ENCODE results near the gene SAMHD1. TPM values are rescaled to one million over a fixed set of nuclear protein-coding genes. Genes with fewer than 3 reads are reported as not detected.

Gene SAMHD1
- total and polyA plus RNA-seq, 2 of the 13 experiments (the other 11 are each of a cell fraction or from before 2014, with no cell fraction given), result 16.9 to 43.5 TPM

- TF ChIP-seq, protein P1, sequence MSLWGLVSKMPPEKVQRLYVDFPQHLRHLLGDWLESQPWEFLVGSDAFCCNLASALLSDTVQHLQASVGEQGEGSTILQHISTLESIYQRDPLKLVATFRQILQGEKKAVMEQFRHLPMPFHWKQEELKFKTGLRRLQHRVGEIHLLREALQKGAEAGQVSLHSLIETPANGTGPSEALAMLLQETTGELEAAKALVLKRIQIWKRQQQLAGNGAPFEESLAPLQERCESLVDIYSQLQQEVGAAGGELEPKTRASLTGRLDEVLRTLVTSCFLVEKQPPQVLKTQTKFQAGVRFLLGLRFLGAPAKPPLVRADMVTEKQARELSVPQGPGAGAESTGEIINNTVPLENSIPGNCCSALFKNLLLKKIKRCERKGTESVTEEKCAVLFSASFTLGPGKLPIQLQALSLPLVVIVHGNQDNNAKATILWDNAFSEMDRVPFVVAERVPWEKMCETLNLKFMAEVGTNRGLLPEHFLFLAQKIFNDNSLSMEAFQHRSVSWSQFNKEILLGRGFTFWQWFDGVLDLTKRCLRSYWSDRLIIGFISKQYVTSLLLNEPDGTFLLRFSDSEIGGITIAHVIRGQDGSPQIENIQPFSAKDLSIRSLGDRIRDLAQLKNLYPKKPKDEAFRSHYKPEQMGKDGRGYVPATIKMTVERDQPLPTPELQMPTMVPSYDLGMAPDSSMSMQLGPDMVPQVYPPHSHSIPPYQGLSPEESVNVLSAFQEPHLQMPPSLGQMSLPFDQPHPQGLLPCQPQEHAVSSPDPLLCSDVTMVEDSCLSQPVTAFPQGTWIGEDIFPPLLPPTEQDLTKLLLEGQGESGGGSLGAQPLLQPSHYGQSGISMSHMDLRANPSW (CRISPR knock-in tag; IDR thresholded peaks at IDR 0.05; ENCODE audit: borderline replicate concordance), result no peak
- TF ChIP-seq ZNF234 (CRISPR knock-in tag; conservative IDR thresholded peaks at IDR 0.05) (no peak), ZNF512 (CRISPR knock-in tag; IDR thresholded peaks at IDR 0.05) (no peak), MZF1 (CRISPR knock-in tag; IDR thresholded peaks at IDR 0.05; ENCODE audit: borderline replicate concordance) (no peak), ZSCAN29 (CRISPR knock-in tag; conservative IDR thresholded peaks at IDR 0.05) (no peak), ZNF124 (CRISPR knock-in tag; IDR thresholded peaks at IDR 0.05) (no peak), PLRG1 (conservative IDR thresholded peaks at IDR 0.05) (no peak), ZNF691 (CRISPR knock-in tag; IDR thresholded peaks at IDR 0.05; ENCODE audit: borderline replicate concordance, low read depth) (no peak), AGO2 (optimal IDR thresholded peaks at IDR 0.05; ENCODE audit: low read depth, low read length) (peak; percentile 94), NFE2L2 (IDR thresholded peaks at IDR 0.05; ENCODE audit: low read length) (no peak), CBX1 (IDR thresholded peaks at IDR 0.05; ENCODE audit: low read depth) (no peak), ZNF225 (CRISPR knock-in tag; IDR thresholded peaks at IDR 0.05) (no peak), ZNF713 (CRISPR knock-in tag; IDR thresholded peaks at IDR 0.05) (no peak), AKAP8 (CRISPR knock-in tag; IDR thresholded peaks at IDR 0.05) (peak; percentile 26; the same call in 1 of the 2 replicates), ELF1 (CRISPR knock-in tag; IDR thresholded peaks at IDR 0.05) (no peak), PHF8 (CRISPR knock-in tag; IDR thresholded peaks at IDR 0.05) (no peak)
- TF ChIP-seq, protein P2, sequence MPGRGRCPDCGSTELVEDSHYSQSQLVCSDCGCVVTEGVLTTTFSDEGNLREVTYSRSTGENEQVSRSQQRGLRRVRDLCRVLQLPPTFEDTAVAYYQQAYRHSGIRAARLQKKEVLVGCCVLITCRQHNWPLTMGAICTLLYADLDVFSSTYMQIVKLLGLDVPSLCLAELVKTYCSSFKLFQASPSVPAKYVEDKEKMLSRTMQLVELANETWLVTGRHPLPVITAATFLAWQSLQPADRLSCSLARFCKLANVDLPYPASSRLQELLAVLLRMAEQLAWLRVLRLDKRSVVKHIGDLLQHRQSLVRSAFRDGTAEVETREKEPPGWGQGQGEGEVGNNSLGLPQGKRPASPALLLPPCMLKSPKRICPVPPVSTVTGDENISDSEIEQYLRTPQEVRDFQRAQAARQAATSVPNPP (CRISPR knock-in tag; IDR thresholded peaks at IDR 0.05), result no peak
These were observed 99.3 kb downstream of the SAMHD1 start (continued) for GRCh38 chr20:36852187-36852586.
